ENCODE results near the gene MUC4. TPM values are rescaled to one million over a fixed set of nuclear protein-coding genes. Genes with fewer than 3 reads are reported as not detected.

The MUC4 gene, protein sequence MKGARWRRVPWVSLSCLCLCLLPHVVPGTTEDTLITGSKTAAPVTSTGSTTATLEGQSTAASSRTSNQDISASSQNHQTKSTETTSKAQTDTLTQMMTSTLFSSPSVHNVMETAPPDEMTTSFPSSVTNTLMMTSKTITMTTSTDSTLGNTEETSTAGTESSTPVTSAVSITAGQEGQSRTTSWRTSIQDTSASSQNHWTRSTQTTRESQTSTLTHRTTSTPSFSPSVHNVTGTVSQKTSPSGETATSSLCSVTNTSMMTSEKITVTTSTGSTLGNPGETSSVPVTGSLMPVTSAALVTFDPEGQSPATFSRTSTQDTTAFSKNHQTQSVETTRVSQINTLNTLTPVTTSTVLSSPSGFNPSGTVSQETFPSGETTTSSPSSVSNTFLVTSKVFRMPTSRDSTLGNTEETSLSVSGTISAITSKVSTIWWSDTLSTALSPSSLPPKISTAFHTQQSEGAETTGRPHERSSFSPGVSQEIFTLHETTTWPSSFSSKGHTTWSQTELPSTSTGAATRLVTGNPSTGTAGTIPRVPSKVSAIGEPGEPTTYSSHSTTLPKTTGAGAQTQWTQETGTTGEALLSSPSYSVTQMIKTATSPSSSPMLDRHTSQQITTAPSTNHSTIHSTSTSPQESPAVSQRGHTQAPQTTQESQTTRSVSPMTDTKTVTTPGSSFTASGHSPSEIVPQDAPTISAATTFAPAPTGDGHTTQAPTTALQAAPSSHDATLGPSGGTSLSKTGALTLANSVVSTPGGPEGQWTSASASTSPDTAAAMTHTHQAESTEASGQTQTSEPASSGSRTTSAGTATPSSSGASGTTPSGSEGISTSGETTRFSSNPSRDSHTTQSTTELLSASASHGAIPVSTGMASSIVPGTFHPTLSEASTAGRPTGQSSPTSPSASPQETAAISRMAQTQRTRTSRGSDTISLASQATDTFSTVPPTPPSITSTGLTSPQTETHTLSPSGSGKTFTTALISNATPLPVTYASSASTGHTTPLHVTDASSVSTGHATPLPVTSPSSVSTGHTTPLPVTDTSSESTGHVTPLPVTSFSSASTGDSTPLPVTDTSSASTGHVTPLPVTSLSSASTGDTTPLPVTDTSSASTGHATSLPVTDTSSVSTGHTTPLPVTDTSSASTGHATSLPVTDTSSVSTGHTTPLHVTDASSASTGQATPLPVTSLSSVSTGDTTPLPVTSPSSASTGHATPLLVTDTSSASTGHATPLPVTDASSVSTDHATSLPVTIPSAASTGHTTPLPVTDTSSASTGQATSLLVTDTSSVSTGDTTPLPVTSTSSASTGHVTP (N-terminal part only)
- total RNA-seq: under 1 TPM in 4 of 9 donors, not detected in 5; 0.04 to 0.17 (median 0.09) TPM
- polyA plus RNA-seq: under 1 TPM in 2 of 3 donors, not detected in 1; 0.03 to 0.16 TPM
- long read RNA-seq, donor 1: 0 reads
- long read RNA-seq, donor 2: 0 reads
- long read RNA-seq, donor 3: 0 reads
- long read RNA-seq, donor 4: 0 reads
- long read RNA-seq, donor 5: 0 reads
- long read RNA-seq, donor 6: 0 reads
- long read RNA-seq, donor 7: 0 reads
- long read RNA-seq, donor 8: 0 reads
- long read RNA-seq, donor 9: 0 reads
- long read RNA-seq, donor 10: 0 reads

DNA sequence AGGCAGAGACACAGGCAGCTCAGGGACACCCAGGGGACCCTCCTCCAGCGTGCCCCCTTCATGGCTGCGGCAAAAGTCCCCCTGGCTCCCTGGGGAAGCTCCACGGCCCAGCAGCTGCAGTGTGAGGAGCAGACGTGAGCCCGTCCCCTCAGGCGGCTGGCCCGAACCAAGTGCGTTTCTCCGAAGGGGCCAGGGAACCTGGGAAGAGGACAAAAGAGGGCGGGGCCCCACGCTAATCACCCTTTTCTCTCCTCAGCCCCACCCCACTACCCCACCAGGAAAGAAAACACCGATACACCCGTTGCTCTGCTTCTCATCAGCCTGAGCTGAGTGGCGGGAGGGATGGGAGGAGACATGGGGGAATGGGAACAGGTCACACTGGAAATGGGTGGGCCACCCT, at the start of gene MUC4:
Gene MUC4 (minus strand): TSS at position 174 of the 400 bp plus-strand sequence. CDS start 112 bp downstream, at position 62.
- WGBS, 4 donors: 59 to 83% (median 60%) methylated on average over 5 to 14 of the region's 14 CpGs
- Histone ChIP-seq H3K4me1 (replicated peaks in 1 of 2) (no peaks in the 10 kb centered on the region), H3K27ac (no peak within 1 kb of the TSS), H3K4me3 (no peak within 1 kb of the TSS), H3K27me3 (no peaks in the 10 kb centered on the region), H3K36me3 (replicated peaks in 1 of 2) (no peaks in the 10 kb centered on the region), H3K9me3 (replicated peaks in 1 of 3) (no peaks in the 10 kb centered on the region)
- DNase-seq: no peak
- no peak for TF ChIP-seq POLR2A (IDR thresholded peaks at IDR 0.05)
- intact Hi-C loops (cut with DNase I): no loop called here

DNA sequence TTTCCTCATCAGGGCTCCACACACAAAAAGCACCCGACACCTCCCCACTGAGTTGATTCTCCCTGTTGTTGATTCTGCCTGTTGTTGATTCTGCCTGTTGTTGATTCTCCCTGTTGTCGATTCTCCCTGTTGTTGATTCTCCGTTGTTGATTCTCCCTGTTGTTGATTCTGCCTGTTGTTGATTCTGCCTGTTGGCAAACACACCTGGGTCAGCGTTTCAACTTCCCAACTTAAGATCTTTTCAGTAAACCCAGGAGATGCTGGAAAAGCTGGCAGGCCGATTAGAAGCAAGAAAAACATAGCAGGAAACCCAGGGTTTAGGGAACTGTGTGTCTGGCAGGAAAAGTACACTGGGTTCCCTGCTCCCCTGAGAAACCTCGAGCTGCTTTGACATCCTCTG, 48.7 kb upstream of the MUC4 start:
- H3K27ac ChIP-seq: no peak overlapping the region
- TF ChIP-seq, protein P1, sequence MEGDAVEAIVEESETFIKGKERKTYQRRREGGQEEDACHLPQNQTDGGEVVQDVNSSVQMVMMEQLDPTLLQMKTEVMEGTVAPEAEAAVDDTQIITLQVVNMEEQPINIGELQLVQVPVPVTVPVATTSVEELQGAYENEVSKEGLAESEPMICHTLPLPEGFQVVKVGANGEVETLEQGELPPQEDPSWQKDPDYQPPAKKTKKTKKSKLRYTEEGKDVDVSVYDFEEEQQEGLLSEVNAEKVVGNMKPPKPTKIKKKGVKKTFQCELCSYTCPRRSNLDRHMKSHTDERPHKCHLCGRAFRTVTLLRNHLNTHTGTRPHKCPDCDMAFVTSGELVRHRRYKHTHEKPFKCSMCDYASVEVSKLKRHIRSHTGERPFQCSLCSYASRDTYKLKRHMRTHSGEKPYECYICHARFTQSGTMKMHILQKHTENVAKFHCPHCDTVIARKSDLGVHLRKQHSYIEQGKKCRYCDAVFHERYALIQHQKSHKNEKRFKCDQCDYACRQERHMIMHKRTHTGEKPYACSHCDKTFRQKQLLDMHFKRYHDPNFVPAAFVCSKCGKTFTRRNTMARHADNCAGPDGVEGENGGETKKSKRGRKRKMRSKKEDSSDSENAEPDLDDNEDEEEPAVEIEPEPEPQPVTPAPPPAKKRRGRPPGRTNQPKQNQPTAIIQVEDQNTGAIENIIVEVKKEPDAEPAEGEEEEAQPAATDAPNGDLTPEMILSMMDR (IDR thresholded peaks at IDR 0.05): no peak
- no peak for TF ChIP-seq POLR2A (IDR thresholded peaks at IDR 0.05)
- intact Hi-C loops (cut with DNase I): no loop called here
- DNase-seq: no peak
- 65 to 74% (median 67%) methylated on average over 6 of the region's 6 CpGs for WGBS, 4 donors
- peaks cover 0 to 18% of the 10 kb centered on the region in 2 donors for H3K4me1 ChIP-seq (replicated peaks in 1 of 2)
- no peaks in the 10 kb centered on the region for H3K9me3 ChIP-seq (replicated peaks in 1 of 3)
- no peak overlapping the region for H3K4me3 ChIP-seq
- H3K36me3 ChIP-seq (replicated peaks in 1 of 2): no peaks in the 10 kb centered on the region
- H3K27me3 ChIP-seq: no peaks in the 10 kb centered on the region

DNA sequence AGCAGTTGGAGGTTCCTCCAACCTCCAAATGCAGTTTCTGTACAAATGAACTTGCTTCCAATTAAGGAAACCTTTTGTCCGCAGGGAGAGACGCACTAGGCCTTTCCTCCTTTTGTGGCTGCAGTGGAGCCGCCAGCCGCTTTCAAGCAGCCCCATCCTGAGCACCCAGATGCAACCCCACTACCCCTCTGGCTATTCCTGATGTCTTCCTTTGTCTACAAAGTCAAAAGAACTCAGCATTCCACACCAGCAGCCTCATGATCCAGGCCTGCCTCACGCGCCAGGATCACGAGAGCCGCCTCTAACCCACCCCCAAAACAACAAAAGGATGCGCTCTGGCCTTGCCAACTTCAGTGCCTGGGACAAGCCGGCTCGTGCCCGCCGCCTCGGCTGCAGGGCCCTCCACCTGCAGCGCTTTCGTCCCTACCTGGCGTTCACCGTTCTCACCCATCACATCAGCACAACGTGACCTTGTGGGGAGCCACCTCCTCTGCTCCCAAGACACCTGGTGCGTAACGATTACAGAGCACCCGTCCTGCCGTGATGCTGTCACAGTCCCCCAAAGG, 48.2 kb upstream of the MUC4 start:
- Histone ChIP-seq H3K27ac (no peak overlapping the region), H3K9me3 (replicated peaks in 1 of 3) (no peaks in the 10 kb centered on the region), H3K27me3 (no peaks in the 10 kb centered on the region), H3K4me3 (no peak overlapping the region), H3K4me1 (replicated peaks in 1 of 2) (peaks cover 0 to 18% of the 10 kb centered on the region in 2 donors), H3K36me3 (replicated peaks in 1 of 2) (no peaks in the 10 kb centered on the region)
- 82 to 85% (median 84%) methylated on average over 20 to 23 of the region's 23 CpGs for WGBS, 4 donors
- no peak for DNase-seq
- intact Hi-C loops (cut with DNase I): loop anchor here in 1 of 2 donors (5.0 kb wide), 1 partner anchor 57 kb away; no protein-coding TSS in a partner anchor
- no peak for TF ChIP-seq POLR2A (IDR thresholded peaks at IDR 0.05)
- TF ChIP-seq, protein P1 (IDR thresholded peaks at IDR 0.05): no peak
